Body of pancreas (tissue), 4 donors: Measurements from ENCODE around the gene NEURL1. TPM values are rescaled to one million over a fixed set of nuclear protein-coding genes. Genes with fewer than 3 reads are reported as not detected.

Experiments used
- ATAC-seq: fragments of 150-250 bp; one replicate; pipeline ENCODE4 v1.9.1; 2016
- DNase-seq, 4 donors: peaks; one replicate each; pipeline ENCODE4 v3.0.0-alpha.2; 2019
- H3K27ac ChIP-seq, 4 donors: fragments of 200-600 bp; sonication (generic); 1 replicate in 3 of 4; 2 replicates in 1 of 4; pipeline versions ENCODE4 v1.5.1 to v1.6.1; 2016 to 2019; ENCODE audit warnings: mild to moderate bottlenecking in 1 of 4, mixed read lengths in 1 of 4, moderate library complexity in 1 of 4
- H3K27me3 ChIP-seq, 2 donors: fragments of 200-600 bp; sonication (generic); one replicate each; pipeline ENCODE4 v1.6.0; 2016; ENCODE audit warnings: mild to moderate bottlenecking in 1 of 2
- H3K36me3 ChIP-seq, 2 donors: fragments of 200-600 bp; sonication (generic); replicated peaks in 1 of 2; 2 replicates each; pipeline ENCODE4 v1.5.1; 2016; ENCODE audit warnings: low read depth in 2 of 2; ENCODE audit not compliant: insufficient read depth in 1 of 2
- H3K4me1 ChIP-seq: fragments of 200-600 bp; sonication (generic); one replicate; pipeline ENCODE4 v1.6.0; 2016
- H3K4me3 ChIP-seq, 2 donors: fragments of 200-600 bp; sonication (generic); 1 replicate in 1 of 2; 2 replicates in 1 of 2; pipeline ENCODE4 v1.5.1; 2016 to 2019
- H3K9me3 ChIP-seq, 3 donors: fragments of 200-600 bp; sonication (generic); 1 replicate in 2 of 3; 2 replicates in 1 of 3; pipeline ENCODE4 v1.5.1; 2016
- CTCF ChIP-seq, 7 experiments: fragments of 450-650 bp in 4 of 7; fragments of 200-600 bp in 3 of 7; sonication (generic) in 3 of 7; IDR thresholded peaks; one replicate each; pipeline ENCODE4 v1.5.1; 2016 to 2019; ENCODE audit warnings: antibody characterized with exemption in 7 of 7
- POLR2A ChIP-seq, 3 donors: fragments of 450-650 bp; IDR thresholded peaks; one replicate each; pipeline ENCODE4 v1.6.1; 2016; ENCODE audit warnings: antibody characterized with exemption in 3 of 3, mild to moderate bottlenecking in 2 of 3
- WGBS, 2 donors: methylation state at CpG; one replicate each; pipeline ENCODE4 v1.1.5; 2017; 5-methylcytosine and 5-hydroxymethylcytosine counted together
- intact Hi-C: fragments of 100-400 bp; cut with DNase I; formaldehyde crosslinking; loops from one replicate; pipeline ENCODE4 v1.15.1; 2023
- total RNA-seq, 2 donors: library from RNA; depleted of rRNA; stranded (reverse); fragments of >200 nt; gene quantifications; one replicate each; pipeline ENCODE4 v1.1.0, GENCODE V29; 2016

NEURL1 gene
- total RNA-seq, 2 donors from 2014 or later, result 25.1 to 25.7 TPM

GRCh38 chr10:103563231-103564115, 70.0 kb downstream of the NEURL1 start:
- no peaks in the 10 kb centered on the region for H3K36me3 ChIP-seq
- no peak for TF ChIP-seq POLR2A (IDR thresholded peaks at IDR 0.05)
- TF ChIP-seq CTCF (IDR thresholded peaks at IDR 0.05), result no peak
- no peak overlapping the region for H3K4me3 ChIP-seq
- H3K9me3 ChIP-seq, result peaks cover 0 to 5% (median 0%) of the 10 kb centered on the region in 3 donors
- H3K27ac ChIP-seq, result peak overlapping the region in 3 of 4 donors; percentile 9 to 60 (median 46)
- no peak for DNase-seq
- 83 to 95% methylated on average over 6 to 7 of the region's 7 CpGs for WGBS, 2 donors
- intact Hi-C loops, result no loop called here
- no peak for ATAC-seq
- H3K4me1 ChIP-seq, result peaks cover 31% of the 10 kb centered on the region
- no peaks in the 10 kb centered on the region for H3K27me3 ChIP-seq

- WGBS, 2 donors, result 36 to 44% methylated on average over 5 to 7 of the region's 7 CpGs
- DNase-seq, result no peak
- Histone ChIP-seq H3K36me3 (no peaks in the 10 kb centered on the region), H3K27me3 (no peaks in the 10 kb centered on the region), H3K27ac (peak overlapping the region in 3 of 4 donors; percentile 9 to 60 (median 46)), H3K4me3 (no peak overlapping the region), H3K9me3 (peaks cover 0 to 5% (median 0%) of the 10 kb centered on the region in 3 donors), H3K4me1 (peaks cover 31% of the 10 kb centered on the region)
- peak; percentile 54 for ATAC-seq
- intact Hi-C loops, result no loop called here
- no peak for TF ChIP-seq CTCF (IDR thresholded peaks at IDR 0.05)
- no peak for TF ChIP-seq POLR2A (IDR thresholded peaks at IDR 0.05)
Measured at GRCh38 chr10:103564116-103564501, 70.6 kb downstream of the NEURL1 start.

- H3K27ac ChIP-seq, result peak overlapping the region in 1 of 4 donors; percentile 60
- H3K27me3 ChIP-seq, result no peaks in the 10 kb centered on the region
- H3K4me1 ChIP-seq, result peaks cover 31% of the 10 kb centered on the region
- no peaks in the 10 kb centered on the region for H3K36me3 ChIP-seq
- peaks cover 0 to 5% (median 0%) of the 10 kb centered on the region in 3 donors for H3K9me3 ChIP-seq
- no peak overlapping the region for H3K4me3 ChIP-seq
- TF ChIP-seq CTCF (IDR thresholded peaks at IDR 0.05) (peak in 6 of 7 experiments; percentile 33 to 64 (median 54)), POLR2A (IDR thresholded peaks at IDR 0.05) (no peak)
- intact Hi-C loops, result no loop called here
- WGBS, 2 donors, result 46 to 60% methylated on average over 8 to 12 of the region's 12 CpGs
- ATAC-seq (no peak), DNase-seq (peak; percentile 30 to 56 (median 47))
Measured at GRCh38 chr10:103564776-103565520, 71.4 kb downstream of the NEURL1 start.

- peaks cover 26% of the 10 kb centered on the region for H3K4me1 ChIP-seq
- no peak overlapping the region for H3K4me3 ChIP-seq
- TF ChIP-seq CTCF (IDR thresholded peaks at IDR 0.05), result no peak
- no peak for TF ChIP-seq POLR2A (IDR thresholded peaks at IDR 0.05)
- 42 to 56% methylated on average over 3 of the region's 3 CpGs for WGBS, 2 donors
- no peaks in the 10 kb centered on the region for H3K36me3 ChIP-seq
- ATAC-seq (no peak), DNase-seq (no peak)
- H3K27me3 ChIP-seq, result no peaks in the 10 kb centered on the region
- H3K9me3 ChIP-seq, result no peaks in the 10 kb centered on the region
- H3K27ac ChIP-seq, result no peak overlapping the region
- intact Hi-C loops, result no loop called here
Measured at GRCh38 chr10:103566536-103566935, 73.0 kb downstream of the NEURL1 start.
